Measurements from ENCODE around the gene CD96. TPM values are rescaled to one million over a fixed set of nuclear protein-coding genes. Genes with fewer than 3 reads are reported as not detected.

The CD96 gene
- total and polyA plus RNA-seq, 9 donors = 0.13 to 3.0 (median 0.72) TPM

GRCh38 chr3:111578867-111579266 lies 36.9 kb downstream of the CD96 start:
- no peaks in the 10 kb centered on the region for H3K36me3 ChIP-seq
- H3K27ac ChIP-seq = no peak overlapping the region
- H3K9me3 ChIP-seq = no peaks in the 10 kb centered on the region
- no peaks in the 10 kb centered on the region for H3K27me3 ChIP-seq
- H3K4me3 ChIP-seq = no peak overlapping the region
- no peak for DNase-seq
- TF ChIP-seq EP300 (IDR thresholded peaks at IDR 0.05) (no peak), CTCF (IDR thresholded peaks at IDR 0.05) (no peak), POLR2A (IDR thresholded peaks at IDR 0.05) (no peak)
- 95 to 97% (median 97%) methylated on average over 4 of the region's 4 CpGs for WGBS, 3 donors
- no peaks in the 10 kb centered on the region for H3K4me1 ChIP-seq (ENCODE audit: insufficient read depth)
- intact Hi-C loops (cut with DNase I) = no loop called here

GRCh38 chr3:111579495-111579894 lies 37.5 kb downstream of the CD96 start:
- WGBS, 3 donors = 91 to 96% (median 91%) methylated on average over 5 of the region's 5 CpGs
- TF ChIP-seq CTCF (IDR thresholded peaks at IDR 0.05) (no peak), EP300 (IDR thresholded peaks at IDR 0.05) (no peak), POLR2A (IDR thresholded peaks at IDR 0.05) (no peak)
- no peaks in the 10 kb centered on the region for H3K36me3 ChIP-seq
- no peak for DNase-seq
- no peak overlapping the region for H3K27ac ChIP-seq
- H3K9me3 ChIP-seq = no peaks in the 10 kb centered on the region
- intact Hi-C loops (cut with DNase I) = no loop called here
- no peak overlapping the region for H3K4me3 ChIP-seq
- H3K4me1 ChIP-seq (ENCODE audit: insufficient read depth) = no peaks in the 10 kb centered on the region
- H3K27me3 ChIP-seq = no peaks in the 10 kb centered on the region

- Histone ChIP-seq H3K27ac (no peak overlapping the region), H3K4me1 (ENCODE audit: insufficient read depth) (no peaks in the 10 kb centered on the region), H3K4me3 (no peak overlapping the region), H3K9me3 (no peaks in the 10 kb centered on the region), H3K36me3 (no peaks in the 10 kb centered on the region), H3K27me3 (no peaks in the 10 kb centered on the region)
- no peak for DNase-seq
- intact Hi-C loops (cut with DNase I) = no loop called here
- no peak for TF ChIP-seq POLR2A (IDR thresholded peaks at IDR 0.05)
- TF ChIP-seq CTCF (IDR thresholded peaks at IDR 0.05) = no peak
- no peak for TF ChIP-seq EP300 (IDR thresholded peaks at IDR 0.05)
- WGBS, 3 donors = 89 to 95% (median 93%) methylated on average over 2 of the region's 2 CpGs
These were observed 39.6 kb downstream of the CD96 start for GRCh38 chr3:111581403-111582119.

GRCh38 chr3:111582120-111582474 lies 40.1 kb downstream of the CD96 start:
- H3K4me3 ChIP-seq = no peak overlapping the region
- no peak for DNase-seq
- WGBS, 3 donors = 63 to 76% (median 64%) methylated on average over 1 of the region's 1 CpG
- no peaks in the 10 kb centered on the region for H3K36me3 ChIP-seq
- no peak overlapping the region for H3K27ac ChIP-seq
- no peaks in the 10 kb centered on the region for H3K27me3 ChIP-seq
- intact Hi-C loops (cut with DNase I) = no loop called here
- no peaks in the 10 kb centered on the region for H3K4me1 ChIP-seq (ENCODE audit: insufficient read depth)
- no peak for TF ChIP-seq CTCF (IDR thresholded peaks at IDR 0.05)
- no peak for TF ChIP-seq POLR2A (IDR thresholded peaks at IDR 0.05)
- TF ChIP-seq EP300 (IDR thresholded peaks at IDR 0.05) = no peak
- H3K9me3 ChIP-seq = no peaks in the 10 kb centered on the region

All from ovary (tissue), 9 donors.